D721Med (cell line): Measurements from ENCODE around the gene CACNA1B.

ENCODE experiments used
- DNase-seq: peaks from one replicate; pipeline ENCODE4 v3.0.0; 2011; ENCODE audit warnings: low spot score; ENCODE audit not compliant: insufficient read length
- FAIRE-seq: peaks from 2 replicates; lab custom pipeline; 2011; peaks lifted over from hg19 to GRCh38; lab: Jason Lieb, UNC
- CTCF ChIP-seq: IDR thresholded peaks from 2 replicates; pipeline ENCODE4 v1.5.1; 2012; ENCODE audit warnings: mild to moderate bottlenecking, control low read depth; ENCODE audit not compliant: insufficient read depth; ENCODE audit errors: missing control alignments

CACNA1B gene

DNA sequence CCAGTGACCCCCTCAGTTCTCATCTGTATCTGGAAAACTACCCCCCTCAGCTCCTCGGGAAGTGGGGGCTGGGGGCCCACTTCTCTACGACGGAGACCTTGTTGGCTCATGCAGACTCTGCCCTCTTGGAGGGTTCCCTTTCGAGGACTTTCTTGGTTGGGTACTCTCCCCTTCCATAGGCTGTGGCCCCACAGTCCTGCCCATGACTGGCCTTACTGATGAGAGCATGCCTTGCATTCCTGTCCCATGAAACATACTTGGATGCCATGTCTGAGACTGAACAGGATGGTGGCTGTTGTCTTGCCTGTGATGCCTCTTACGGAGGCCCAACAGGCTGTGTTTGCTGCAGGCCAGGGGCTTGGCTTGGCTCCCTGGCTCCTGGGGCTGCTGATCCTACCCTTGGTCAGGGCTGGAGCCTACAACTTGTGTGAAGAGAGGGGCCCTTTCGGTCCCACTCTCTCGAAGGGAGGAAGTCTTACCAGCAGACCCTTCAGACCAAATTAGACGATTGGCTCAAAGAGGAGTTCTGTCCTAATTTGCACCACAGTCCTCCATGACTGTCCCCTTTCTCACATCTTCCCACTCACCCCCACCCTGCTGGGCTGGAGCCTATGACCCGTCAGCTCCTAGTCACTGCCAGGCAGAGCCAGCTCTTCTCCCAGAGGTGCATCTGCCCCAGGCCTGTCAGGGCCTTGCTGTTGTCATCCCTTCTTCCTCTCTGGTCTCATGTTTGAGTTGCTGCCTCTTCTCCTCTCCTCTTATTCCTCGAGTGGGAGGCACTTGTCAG, 109.9 kb downstream of the CACNA1B start:
- FAIRE-seq (no peak), DNase-seq (no peak)
- TF ChIP-seq CTCF: no peak

DNA sequence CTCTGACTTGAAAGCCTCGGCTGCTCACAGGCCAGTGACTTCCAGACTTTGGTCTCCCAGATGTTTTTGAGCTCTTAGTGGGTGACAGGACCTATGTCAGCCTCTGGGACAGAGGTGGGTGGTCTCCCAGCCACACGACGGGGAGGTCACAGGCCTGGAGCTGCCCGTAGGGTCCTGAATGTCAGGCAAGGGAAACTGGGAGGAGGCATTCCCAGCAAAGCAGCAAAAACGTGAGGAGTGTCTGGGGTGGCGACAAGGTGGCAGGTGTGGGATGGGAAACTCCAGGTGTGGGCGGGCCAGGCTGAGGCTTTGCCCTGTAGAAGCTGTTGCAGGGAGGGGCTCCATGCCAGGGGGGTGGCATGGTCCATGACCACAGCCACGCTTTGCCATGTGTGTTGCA, 110.5 kb downstream of the CACNA1B start:
- TF ChIP-seq CTCF: no peak
- no peak for FAIRE-seq

GRCh38 chr9:137988701-137989100, 111.1 kb downstream of the CACNA1B start:
- TF ChIP-seq CTCF: no peak
- DNase-seq: no peak
- no peak for FAIRE-seq

More for the DNA sequence above, 110.5 kb downstream of the CACNA1B start:
- no peak for DNase-seq

- no peak for TF ChIP-seq CTCF
- DNase-seq (no peak), FAIRE-seq (no peak)
Observed at GRCh38 chr9:137989156-137989555, 111.6 kb downstream of the CACNA1B start.

- FAIRE-seq (no peak), DNase-seq (no peak)
- no peak for TF ChIP-seq CTCF
Observed at GRCh38 chr9:137989999-137990715, 112.6 kb downstream of the CACNA1B start.

GRCh38 chr9:138003485-138004190, 126.1 kb downstream of the CACNA1B start:
- DNase-seq (no peak), FAIRE-seq (no peak)
- TF ChIP-seq CTCF: no peak
